ENCODE data around the gene SBF2.

DNA sequence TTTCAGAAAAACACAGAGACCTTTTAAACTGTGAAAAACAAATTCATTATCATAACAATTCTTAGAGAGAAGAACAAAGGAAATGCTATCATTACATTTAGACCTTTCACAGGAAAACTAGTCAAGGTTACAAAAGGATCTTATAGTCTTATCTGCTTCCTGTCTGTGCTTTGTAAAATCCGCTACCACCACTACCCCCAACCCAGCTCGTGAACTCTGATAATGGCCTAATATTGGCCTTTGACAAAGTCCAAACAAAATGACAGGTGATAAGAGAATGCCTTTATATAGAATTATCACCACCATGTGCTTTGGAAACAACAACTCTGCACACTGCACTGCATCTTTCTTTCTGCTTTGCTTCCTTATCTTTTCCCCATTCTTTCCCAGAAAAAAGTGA, 272.5 kb downstream of the SBF2 start:
- TF ChIP-seq, protein P1, sequence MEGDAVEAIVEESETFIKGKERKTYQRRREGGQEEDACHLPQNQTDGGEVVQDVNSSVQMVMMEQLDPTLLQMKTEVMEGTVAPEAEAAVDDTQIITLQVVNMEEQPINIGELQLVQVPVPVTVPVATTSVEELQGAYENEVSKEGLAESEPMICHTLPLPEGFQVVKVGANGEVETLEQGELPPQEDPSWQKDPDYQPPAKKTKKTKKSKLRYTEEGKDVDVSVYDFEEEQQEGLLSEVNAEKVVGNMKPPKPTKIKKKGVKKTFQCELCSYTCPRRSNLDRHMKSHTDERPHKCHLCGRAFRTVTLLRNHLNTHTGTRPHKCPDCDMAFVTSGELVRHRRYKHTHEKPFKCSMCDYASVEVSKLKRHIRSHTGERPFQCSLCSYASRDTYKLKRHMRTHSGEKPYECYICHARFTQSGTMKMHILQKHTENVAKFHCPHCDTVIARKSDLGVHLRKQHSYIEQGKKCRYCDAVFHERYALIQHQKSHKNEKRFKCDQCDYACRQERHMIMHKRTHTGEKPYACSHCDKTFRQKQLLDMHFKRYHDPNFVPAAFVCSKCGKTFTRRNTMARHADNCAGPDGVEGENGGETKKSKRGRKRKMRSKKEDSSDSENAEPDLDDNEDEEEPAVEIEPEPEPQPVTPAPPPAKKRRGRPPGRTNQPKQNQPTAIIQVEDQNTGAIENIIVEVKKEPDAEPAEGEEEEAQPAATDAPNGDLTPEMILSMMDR (IDR thresholded peaks at IDR 0.05; ENCODE audit: low read length), result no peak
- TF ChIP-seq EZH2 (IDR thresholded peaks at IDR 0.05; ENCODE audit: borderline replicate concordance, low read length), result no peak

Measured in OCI-LY1 (cell line).